ENCODE results near the gene SCAPER.

Gene SCAPER

GRCh38 chr15:76772776-76773175, 132.4 kb downstream of the SCAPER start:
- no peak overlapping the region for H3K4me3 ChIP-seq (ENCODE audit: low read depth, low read length)
- in situ Hi-C loops (cut with HindIII; ENCODE audit: low sequenced_read_pairs) = no loop called here
- no peak for DNase-seq (ENCODE audit: low read depth, low spot score)
- no peak for TF ChIP-seq CTCF (IDR thresholded peaks at IDR 0.05; ENCODE audit: low read depth, low read length)

- TF ChIP-seq CTCF (IDR thresholded peaks at IDR 0.05; ENCODE audit: low read depth, low read length) = no peak
- in situ Hi-C loops (cut with HindIII; ENCODE audit: low sequenced_read_pairs) = no loop called here
- no peak overlapping the region for H3K4me3 ChIP-seq (ENCODE audit: low read depth, low read length)
- DNase-seq (ENCODE audit: low read depth, low spot score) = no peak
Measured at GRCh38 chr15:76764004-76764403, 141.1 kb downstream of the SCAPER start.

- in situ Hi-C loops (cut with HindIII; ENCODE audit: low sequenced_read_pairs) = no loop called here
- no peak for TF ChIP-seq CTCF (IDR thresholded peaks at IDR 0.05; ENCODE audit: low read depth, low read length)
- no peak overlapping the region for H3K4me3 ChIP-seq (ENCODE audit: low read depth, low read length)
- no peak for DNase-seq (ENCODE audit: low read depth, low spot score)
Measured at GRCh38 chr15:76763554-76763953, 141.6 kb downstream of the SCAPER start.

- no peak overlapping the region for H3K4me3 ChIP-seq (ENCODE audit: low read depth, low read length)
- in situ Hi-C loops (cut with HindIII; ENCODE audit: low sequenced_read_pairs) = no loop called here
- peak; percentile 17 for DNase-seq (ENCODE audit: low read depth, low spot score)
- TF ChIP-seq CTCF (IDR thresholded peaks at IDR 0.05; ENCODE audit: low read depth, low read length) = no peak
Measured at GRCh38 chr15:76756381-76756780, 148.8 kb downstream of the SCAPER start.

GRCh38 chr15:76753771-76754170, 151.4 kb downstream of the SCAPER start:
- in situ Hi-C loops (cut with HindIII; ENCODE audit: low sequenced_read_pairs) = no loop called here
- no peak overlapping the region for H3K4me3 ChIP-seq (ENCODE audit: low read depth, low read length)
- DNase-seq (ENCODE audit: low read depth, low spot score) = no peak
- TF ChIP-seq CTCF (IDR thresholded peaks at IDR 0.05; ENCODE audit: low read depth, low read length) = no peak

GRCh38 chr15:76753131-76753530, 152.0 kb downstream of the SCAPER start:
- in situ Hi-C loops (cut with HindIII; ENCODE audit: low sequenced_read_pairs) = no loop called here
- H3K4me3 ChIP-seq (ENCODE audit: low read depth, low read length) = no peak overlapping the region
- no peak for DNase-seq (ENCODE audit: low read depth, low spot score)
- no peak for TF ChIP-seq CTCF (IDR thresholded peaks at IDR 0.05; ENCODE audit: low read depth, low read length)

GRCh38 chr15:76752549-76752948, 152.6 kb downstream of the SCAPER start:
- DNase-seq (ENCODE audit: low read depth, low spot score) = no peak
- in situ Hi-C loops (cut with HindIII; ENCODE audit: low sequenced_read_pairs) = no loop called here
- H3K4me3 ChIP-seq (ENCODE audit: low read depth, low read length) = no peak overlapping the region
- no peak for TF ChIP-seq CTCF (IDR thresholded peaks at IDR 0.05; ENCODE audit: low read depth, low read length)

All from astrocyte of the spinal cord (primary cell).